HepG2 (cell line): Measurements from ENCODE around the gene ERRFI1. TPM values are rescaled to one million over a fixed set of nuclear protein-coding genes. Genes with fewer than 3 reads are reported as not detected.
A peak's percentile ranks its signal among the peaks of the same experiment; 100 is the strongest.

Experiments used
- AFF4 ChIP-seq: sonication (generic); formaldehyde crosslinking; IDR thresholded peaks from 2 replicates; pipeline ENCODE4 v1.4.0; 2020; ENCODE audit warnings: missing genetic modification reagents
- CEBPZ ChIP-seq: IDR thresholded peaks from 2 replicates; pipeline ENCODE4 v1.6.1; 2012; ENCODE audit warnings: low read length, improper control_type of control experiment
- FOSL1 ChIP-seq: sonication (generic); formaldehyde crosslinking; IDR thresholded peaks from 2 replicates; pipeline ENCODE4 v1.9.0; 2021; ENCODE audit warnings: missing genetic modification reagents, borderline replicate concordance
- GABPB1 ChIP-seq: IDR thresholded peaks from 2 replicates; pipeline ENCODE4 v1.6.1; 2016; ENCODE audit warnings: mild to moderate bottlenecking, missing genetic modification reagents, moderate library complexity, missing compliant biosample characterization
- GRHL1 ChIP-seq: sonication (generic); formaldehyde crosslinking; conservative IDR thresholded peaks from 2 replicates; pipeline ENCODE4 v1.8.0; 2022; ENCODE audit warnings: missing genetic modification reagents
- HNRNPK ChIP-seq: fragments of 200-400 bp; formaldehyde crosslinking; IDR thresholded peaks from 2 replicates; pipeline ENCODE4 v1.6.1; 2018; ENCODE audit warnings: low read length, low read depth, moderate library complexity, mild to moderate bottlenecking; ENCODE audit not compliant: poor library complexity, severe bottlenecking
- JARID2 ChIP-seq: sonication (generic); formaldehyde crosslinking; IDR thresholded peaks from 2 replicates; pipeline ENCODE4 v1.8.1; 2023; ENCODE audit warnings: missing genetic modification reagents, inconsistent platforms; ENCODE audit not compliant: insufficient replicate concordance
- MIER3 ChIP-seq: IDR thresholded peaks from 2 replicates; pipeline ENCODE4 v1.6.1; 2016; ENCODE audit warnings: missing compliant biosample characterization, borderline replicate concordance
- RORA ChIP-seq: sonication (generic); formaldehyde crosslinking; IDR thresholded peaks from 2 replicates; pipeline ENCODE4 v1.5.0; 2020; ENCODE audit warnings: mild to moderate bottlenecking, missing genetic modification reagents, moderate library complexity
- SETDB1 ChIP-seq: sonication (generic); formaldehyde crosslinking; IDR thresholded peaks from 2 replicates; pipeline ENCODE4 v1.5.1; 2020; ENCODE audit warnings: missing genetic modification reagents, mild to moderate bottlenecking, borderline replicate concordance
- SNAPC5 ChIP-seq: sonication (generic); formaldehyde crosslinking; IDR thresholded peaks from 2 replicates; pipeline ENCODE4 v1.8.1; 2023; ENCODE audit warnings: mild to moderate bottlenecking, missing genetic modification reagents, borderline replicate concordance
- SP140L ChIP-seq: sonication (generic); formaldehyde crosslinking; IDR thresholded peaks from 2 replicates; pipeline ENCODE4 v1.4.0; 2020; ENCODE audit warnings: missing genetic modification reagents, borderline replicate concordance
- TCF7L2 ChIP-seq: IDR thresholded peaks from 2 replicates; pipeline ENCODE4 v1.6.1; 2011; ENCODE audit warnings: mild to moderate bottlenecking, low read depth, low read length, moderate library complexity
- ZFP1 ChIP-seq: IDR thresholded peaks from 2 replicates; pipeline ENCODE4 v1.6.1; 2016
- ZNF580 ChIP-seq: IDR thresholded peaks from 2 replicates; pipeline ENCODE4 v1.6.1; 2016; ENCODE audit warnings: low read depth, borderline replicate concordance
- ZNF691 ChIP-seq: sonication (generic); formaldehyde crosslinking; IDR thresholded peaks from 2 replicates; pipeline ENCODE4 v1.4.0; 2020; ENCODE audit warnings: missing genetic modification reagents, low read depth, mild to moderate bottlenecking, borderline replicate concordance
- ZNF740 ChIP-seq: sonication (generic); formaldehyde crosslinking; IDR thresholded peaks from 2 replicates; pipeline ENCODE4 v1.4.0; 2020; ENCODE audit warnings: missing genetic modification reagents
- ZNF782 ChIP-seq: sonication (generic); formaldehyde crosslinking; IDR thresholded peaks from 2 replicates; pipeline ENCODE4 v1.4.0; 2020; ENCODE audit warnings: missing genetic modification reagents, mild to moderate bottlenecking, borderline replicate concordance
- polyA plus RNA-seq, 8 experiments: library from polyadenylated mRNA; depleted of rRNA in 3 of 8; stranded (reverse) in 7 of 8; unstranded in 1 of 8; fragments of >200 nt; fragmentation: Illumina TruSeq in 4 of 8; extraction: Trizol in 4 of 8; gene quantifications; 2 replicates each; pipeline versions ENCODE4 v1.2.1 to v1.2.3, GENCODE V29; 2011 to 2016; ENCODE audit warnings: low read depth in 4 of 8, missing spikeins in 1 of 8, mixed read lengths in 1 of 8; ENCODE audit not compliant: insufficient read depth in 1 of 8
- total RNA-seq, 5 experiments: library from RNA; depleted of rRNA; stranded (reverse); fragments of >200 nt; fragmentation: Illumina TruSeq; extraction: Trizol; gene quantifications; 2 replicates each; pipeline ENCODE4 v1.2.3, GENCODE V29; 2016; ENCODE audit warnings: low read depth in 1 of 5

Gene ERRFI1
- total and polyA plus RNA-seq, 2 of the 13 experiments (the other 11 are each of a cell fraction or from before 2014, with no cell fraction given) = 84.4 to 753 TPM

- TF ChIP-seq RORA (CRISPR knock-in tag) (no peak), GRHL1 (no peak), TCF7L2 (no peak), CEBPZ (no peak), ZNF580 (CRISPR knock-in tag) (no peak), SETDB1 (CRISPR knock-in tag) (no peak), ZNF782 (CRISPR knock-in tag) (no peak), MIER3 (CRISPR knock-in tag) (no peak), ZNF740 (CRISPR knock-in tag) (no peak), GABPB1 (0 out of 2 replicates have a peak, but pooled peaks have one; percentile 22), ZNF691 (peak; percentile 59; the same call in 1 of the 2 replicates), AFF4 (CRISPR knock-in tag) (peak; percentile 81; the same call in 1 of the 2 replicates), HNRNPK (peak; percentile 39), JARID2 (no peak), ZFP1 (CRISPR knock-in tag) (no peak), SP140L (CRISPR knock-in tag) (no peak), SNAPC5 (CRISPR knock-in tag) (no peak), FOSL1 (CRISPR knock-in tag) (no peak)
Observed at GRCh38 chr1:8010080-8010664, 15.9 kb downstream of the ERRFI1 start (continued).
